NCI-H345 treated with DMSO at 0.1 percent for 48 hours (cell line): Measurements from ENCODE around the gene CCDC13.

Source experiments
- DNase-seq: peaks from one replicate; lab custom pipeline; 2025; ENCODE audit not compliant: unreplicated experiment; lab: John Stamatoyannopoulos, UW

The CCDC13 gene

DNA sequence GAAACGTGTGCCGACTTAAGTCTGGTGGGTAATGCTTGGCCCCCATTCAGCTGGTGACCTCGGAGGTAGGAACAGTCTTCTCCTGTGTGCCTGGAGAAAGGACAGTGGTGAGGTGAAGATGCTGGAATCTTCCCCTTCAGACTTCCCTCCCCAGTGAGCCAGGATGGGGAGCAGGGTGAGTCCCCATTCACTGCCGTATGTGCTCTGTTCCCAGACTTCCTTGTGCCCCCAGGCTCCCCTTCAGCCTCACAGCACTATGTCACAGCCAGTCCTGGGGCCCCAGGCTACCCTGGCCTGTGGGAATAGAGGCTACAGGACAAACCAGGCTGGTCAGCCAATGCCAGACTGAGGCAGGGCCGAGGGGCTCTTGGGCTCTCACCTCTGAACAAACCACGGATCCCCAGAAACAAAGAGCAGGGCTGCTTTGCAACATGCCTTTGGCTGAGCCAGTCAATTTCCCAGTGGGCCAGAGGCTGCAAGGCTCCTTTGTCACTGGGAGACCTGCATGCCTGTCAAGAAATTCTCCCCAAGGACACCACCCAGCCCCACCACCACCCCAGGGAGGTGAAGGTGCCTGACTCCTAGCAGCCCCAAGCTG is 38.7 kb downstream of the CCDC13 start:
- no peak for DNase-seq

GRCh38 chr3:42733501-42734262 is 39.4 kb downstream of the CCDC13 start:
- no peak for DNase-seq

GRCh38 chr3:42732829-42733459 is 40.1 kb downstream of the CCDC13 start:
- DNase-seq: no peak

DNA sequence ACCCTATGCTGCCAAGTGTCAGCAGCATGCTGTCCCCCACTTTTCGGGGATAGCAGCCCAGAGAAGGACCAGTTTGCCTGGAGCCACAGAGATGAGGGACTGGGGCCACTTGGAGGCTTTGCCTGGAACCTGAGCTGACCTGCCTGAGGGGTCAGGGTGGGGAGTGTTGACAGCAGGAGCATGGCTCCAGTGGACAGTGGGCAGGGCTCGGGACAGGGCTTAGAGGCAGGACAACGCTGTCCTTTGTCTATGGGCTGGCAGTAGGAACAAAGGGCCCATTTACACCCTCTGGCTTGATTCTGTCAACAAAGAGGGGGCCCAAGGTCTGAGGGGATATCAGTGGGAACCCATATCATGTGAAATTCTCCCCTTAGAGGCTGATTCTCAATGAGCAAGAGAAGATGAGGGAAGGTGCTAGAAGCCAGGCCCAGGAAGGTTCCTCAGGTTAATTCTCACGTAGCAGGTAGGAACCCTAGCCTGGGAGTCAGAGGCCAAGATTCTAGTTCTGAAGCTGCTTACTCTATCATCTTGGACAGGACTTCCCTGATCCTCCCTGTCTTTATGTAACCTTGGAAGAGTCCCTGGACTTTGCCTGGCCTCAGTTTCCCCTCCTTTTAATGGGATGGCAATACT is 40.7 kb downstream of the CCDC13 start:
- no peak for DNase-seq

DNA sequence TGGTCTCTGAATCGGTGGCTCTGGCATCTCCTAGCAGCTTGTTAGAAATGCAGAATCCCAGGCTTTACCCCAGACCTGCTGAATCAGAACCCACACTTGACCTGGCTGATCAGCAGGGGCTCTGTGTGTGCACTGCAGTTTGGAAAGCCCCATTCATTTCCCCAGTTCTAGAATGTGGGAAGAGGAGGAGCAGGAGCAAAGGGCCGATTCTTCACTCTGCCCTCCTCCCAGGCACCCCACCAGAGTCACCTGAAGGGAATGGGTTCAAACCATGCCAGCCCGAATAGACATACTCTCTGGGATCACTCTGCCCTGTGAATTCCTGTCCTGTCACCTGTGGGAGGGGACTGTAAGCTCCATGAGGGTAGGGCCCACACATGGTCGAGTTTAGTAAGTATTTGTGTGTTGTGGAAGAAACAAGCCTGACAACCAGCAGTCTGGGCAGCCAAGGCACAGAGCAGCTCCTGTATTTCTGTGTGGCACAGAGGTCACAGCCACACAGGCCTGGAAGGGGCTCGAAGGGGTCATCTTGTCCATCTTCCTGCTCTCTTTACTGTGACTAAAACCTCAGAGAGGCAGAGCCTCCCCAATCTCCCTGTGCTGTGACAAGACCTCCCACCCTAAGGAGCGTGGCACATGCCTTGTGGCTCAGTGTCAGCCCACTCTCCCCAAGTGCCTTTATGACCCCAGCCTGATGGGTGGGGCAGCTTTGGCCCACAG is 41.4 kb downstream of the CCDC13 start:
- DNase-seq: no peak

- no peak for DNase-seq
Observed at GRCh38 chr3:42730706-42731420, 42.2 kb downstream of the CCDC13 start.

- no peak for DNase-seq
Observed at GRCh38 chr3:42730294-42730693, 42.8 kb downstream of the CCDC13 start.

GRCh38 chr3:42729404-42730145 is 43.5 kb downstream of the CCDC13 start:
- DNase-seq: no peak

DNA sequence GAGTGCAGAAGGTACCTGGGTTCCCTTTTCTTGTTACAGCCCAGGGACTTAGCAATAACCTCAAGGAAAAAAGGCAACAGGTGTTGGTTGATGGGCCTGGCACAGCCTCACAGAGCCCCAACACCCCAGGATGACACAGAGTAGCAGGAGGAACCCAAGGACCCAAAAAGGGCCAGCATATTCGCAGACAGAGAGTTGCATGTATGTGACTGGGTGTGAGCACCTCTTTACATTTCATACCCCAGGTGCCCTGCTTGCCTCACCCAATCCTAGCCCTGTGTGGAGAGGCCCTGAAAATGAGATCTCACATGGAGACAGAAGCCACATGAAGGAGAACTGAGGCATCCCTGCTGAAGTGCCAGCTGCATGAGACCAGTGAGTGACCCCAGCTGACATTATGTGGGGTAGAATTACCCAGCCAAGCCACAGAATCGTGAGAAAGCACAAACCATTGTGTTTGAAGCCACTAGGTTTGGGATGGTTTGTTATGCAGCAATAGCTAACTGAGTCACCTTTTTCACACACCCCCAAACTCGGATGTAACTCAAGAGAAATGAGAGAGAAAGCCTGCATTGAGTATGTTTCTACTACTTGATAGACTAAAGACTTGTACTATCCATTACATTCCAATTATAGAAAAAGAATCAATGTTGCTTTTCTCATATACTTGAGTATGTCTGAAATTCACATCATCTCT is 44.2 kb downstream of the CCDC13 start:
- no peak for DNase-seq

DNA sequence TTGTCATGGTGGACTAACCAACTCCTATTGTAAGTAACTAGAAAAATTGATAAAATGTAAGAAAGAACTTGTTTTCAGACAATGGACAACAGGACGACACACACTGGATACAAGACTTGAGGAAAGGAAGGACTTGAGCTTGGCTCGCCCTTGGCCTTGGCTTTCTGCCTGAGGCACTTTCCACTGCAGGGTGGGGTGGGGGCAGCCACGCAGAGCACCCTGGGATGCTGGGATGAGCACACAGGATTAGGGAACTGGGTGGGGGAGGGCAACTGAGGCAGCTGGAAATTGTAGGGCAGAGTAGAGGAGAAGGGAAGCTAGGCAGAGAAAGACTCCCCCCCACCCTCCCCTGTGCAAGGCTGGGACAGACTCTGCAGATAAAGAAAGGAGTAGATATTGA is 45.0 kb downstream of the CCDC13 start:
- DNase-seq: no peak

GRCh38 chr3:42725454-42725853 is 47.6 kb downstream of the CCDC13 start:
- no peak for DNase-seq

GRCh38 chr3:42723219-42723618 is 49.8 kb downstream of the CCDC13 start:
- no peak for DNase-seq
